DND-41 (cell line): ENCODE measurements around the gene TYW1.
"Not testable (repeated sequence)": the region's sequence is repeated elsewhere in the genome, so short reads cannot be mapped to it uniquely, and the experiment has no call there.

Experiments
- CTCF ChIP-seq: IDR thresholded peaks from 2 replicates; pipeline ENCODE4 v1.5.1; 2012; ENCODE audit warnings: borderline replicate concordance, low read length, moderate library complexity, mild to moderate bottlenecking; ENCODE audit not compliant: poor library complexity, severe bottlenecking; ENCODE audit errors: extremely low read depth
- EZH2 ChIP-seq: IDR thresholded peaks from 3 replicates; pipeline ENCODE4 v1.6.1; 2012; ENCODE audit warnings: borderline replicate concordance, low read depth, mild to moderate bottlenecking, moderate library complexity, low read length, inconsistent platforms; ENCODE audit not compliant: severe bottlenecking

GRCh38 chr7:67226967-67227366, 230.3 kb downstream of the TYW1 start:
- not testable (repeated sequence) for TF ChIP-seq EZH2, CTCF
